ENCODE results near the gene SNX27.
"Not testable (repeated sequence)": the region's sequence is repeated elsewhere in the genome, so short reads cannot be mapped to it uniquely, and the experiment has no call there.

SNX27 gene

GRCh38 chr1:151729966-151730291, 118.1 kb downstream of the SNX27 start:
- no peak overlapping the region for H3K4me2 ChIP-seq (ENCODE audit: low read length)
- peaks cover 38% of the 10 kb centered on the region for H3K27me3 ChIP-seq (ENCODE audit: control insufficient read depth, low read length)
- no peaks in the 10 kb centered on the region for H3K36me3 ChIP-seq (ENCODE audit: control insufficient read depth, low read length)
- H3F3A ChIP-seq (ENCODE audit: control insufficient read depth, insufficient read depth) = no peaks in the 10 kb centered on the region
- H3K9me2 ChIP-seq (replicated peaks; ENCODE audit: control insufficient read depth, low read length) = no peaks in the 10 kb centered on the region
- no peaks in the 10 kb centered on the region for H3K79me2 ChIP-seq (ENCODE audit: control insufficient read depth, low read length)
- no peaks in the 10 kb centered on the region for H4K20me1 ChIP-seq (ENCODE audit: control insufficient read depth, insufficient read depth, low read depth, low read length)
- H3K4me1 ChIP-seq (ENCODE audit: control insufficient read depth, low read length) = no peaks in the 10 kb centered on the region
- H3K27ac ChIP-seq (ENCODE audit: low read depth, low read length) = no peak overlapping the region
- TF ChIP-seq EZH2phosphoT487 (IDR thresholded peaks at IDR 0.05; ENCODE audit: borderline replicate concordance, low read length) = no peak
- TF ChIP-seq CTCF (IDR thresholded peaks at IDR 0.05; ENCODE audit: low read depth, low read length, poor library complexity, severe bottlenecking) = no peak
- no peaks in the 10 kb centered on the region for H3K9me3 ChIP-seq (ENCODE audit: control insufficient read depth, insufficient read depth, low read length)
- no peak overlapping the region for H3K4me3 ChIP-seq (ENCODE audit: low read length)

GRCh38 chr1:151733126-151733525, 121.3 kb downstream of the SNX27 start:
- Histone ChIP-seq H3K79me2 (ENCODE audit: control insufficient read depth, low read length) (no peaks in the 10 kb centered on the region), H3K9me3 (ENCODE audit: control insufficient read depth, insufficient read depth, low read length) (peaks cover 10% of the 10 kb centered on the region), H3K4me2 (ENCODE audit: low read length) (no peak overlapping the region), H4K20me1 (ENCODE audit: control insufficient read depth, insufficient read depth, low read depth, low read length) (no peaks in the 10 kb centered on the region), H3K36me3 (ENCODE audit: control insufficient read depth, low read length) (no peaks in the 10 kb centered on the region), H3K27ac (ENCODE audit: low read depth, low read length) (no peak overlapping the region), H3K4me1 (ENCODE audit: control insufficient read depth, low read length) (no peaks in the 10 kb centered on the region), H3K9me2 (replicated peaks; ENCODE audit: control insufficient read depth, low read length) (no peaks in the 10 kb centered on the region), H3K27me3 (ENCODE audit: control insufficient read depth, low read length) (peaks cover 21% of the 10 kb centered on the region), H3F3A (ENCODE audit: control insufficient read depth, insufficient read depth) (no peaks in the 10 kb centered on the region), H3K4me3 (ENCODE audit: low read length) (no peak overlapping the region)
- TF ChIP-seq EZH2phosphoT487 (IDR thresholded peaks at IDR 0.05; ENCODE audit: borderline replicate concordance, low read length) = no peak
- no peak for TF ChIP-seq CTCF (IDR thresholded peaks at IDR 0.05; ENCODE audit: low read depth, low read length, poor library complexity, severe bottlenecking)

- H3K4me2 ChIP-seq (ENCODE audit: low read length); H3F3A ChIP-seq (ENCODE audit: control insufficient read depth, insufficient read depth); H3K79me2 ChIP-seq (ENCODE audit: control insufficient read depth, low read length); H3K4me3 ChIP-seq (ENCODE audit: low read length); H3K9me2 ChIP-seq (replicated peaks; ENCODE audit: control insufficient read depth, low read length); H3K27ac ChIP-seq (ENCODE audit: low read depth, low read length); H4K20me1 ChIP-seq (ENCODE audit: control insufficient read depth, insufficient read depth, low read depth, low read length); H3K4me1 ChIP-seq (ENCODE audit: control insufficient read depth, low read length); H3K36me3 ChIP-seq (ENCODE audit: control insufficient read depth, low read length): not testable (repeated sequence)
- Histone ChIP-seq H3K27me3 (ENCODE audit: control insufficient read depth, low read length) (peaks cover 15% of the 10 kb centered on the region), H3K9me3 (ENCODE audit: control insufficient read depth, insufficient read depth, low read length) (peaks cover 14% of the 10 kb centered on the region)
Observed at GRCh38 chr1:151733995-151734394, 122.1 kb downstream of the SNX27 start.

GRCh38 chr1:151737026-151737425, 125.2 kb downstream of the SNX27 start:
- Histone ChIP-seq H3K79me2 (ENCODE audit: control insufficient read depth, low read length) (no peaks in the 10 kb centered on the region), H4K20me1 (ENCODE audit: control insufficient read depth, insufficient read depth, low read depth, low read length) (no peaks in the 10 kb centered on the region), H3K27ac (ENCODE audit: low read depth, low read length) (no peak overlapping the region), H3K4me2 (ENCODE audit: low read length) (no peak overlapping the region), H3K36me3 (ENCODE audit: control insufficient read depth, low read length) (no peaks in the 10 kb centered on the region), H3K4me1 (ENCODE audit: control insufficient read depth, low read length) (no peaks in the 10 kb centered on the region), H3K9me2 (replicated peaks; ENCODE audit: control insufficient read depth, low read length) (no peaks in the 10 kb centered on the region), H3K27me3 (ENCODE audit: control insufficient read depth, low read length) (peaks cover 15% of the 10 kb centered on the region), H3F3A (ENCODE audit: control insufficient read depth, insufficient read depth) (no peaks in the 10 kb centered on the region), H3K4me3 (ENCODE audit: low read length) (no peak overlapping the region), H3K9me3 (ENCODE audit: control insufficient read depth, insufficient read depth, low read length) (peaks cover 14% of the 10 kb centered on the region)
- TF ChIP-seq CTCF (IDR thresholded peaks at IDR 0.05; ENCODE audit: low read depth, low read length, poor library complexity, severe bottlenecking) (no peak), EZH2phosphoT487 (IDR thresholded peaks at IDR 0.05; ENCODE audit: borderline replicate concordance, low read length) (no peak)

All from DOHH2 (cell line).